Choroid plexus epithelial cell (primary cell): ENCODE data around the gene EPB41L4B.

Source experiments
- DNase-seq: peaks from one replicate; pipeline ENCODE4 v3.0.0-alpha.2; 2010; ENCODE audit warnings: low read depth
- H3K4me3 ChIP-seq: 2 replicates; pipeline ENCODE4 v1.5.1; 2011; ENCODE audit warnings: low read depth, mild to moderate bottlenecking, control low read depth, low read length, moderate library complexity
- CTCF ChIP-seq: conservative IDR thresholded peaks from 2 replicates; pipeline ENCODE4 v1.5.1; 2011; ENCODE audit warnings: low read depth, mild to moderate bottlenecking, control low read depth, inconsistent platforms, low read length, moderate library complexity

EPB41L4B gene

GRCh38 chr9:109315480-109316206, 5.2 kb downstream of the EPB41L4B start:
- TF ChIP-seq CTCF = no peak
- no peak overlapping the region for H3K4me3 ChIP-seq
- no peak for DNase-seq

GRCh38 chr9:109314011-109314531, 6.8 kb downstream of the EPB41L4B start:
- DNase-seq = no peak
- no peak overlapping the region for H3K4me3 ChIP-seq
- TF ChIP-seq CTCF = no peak

GRCh38 chr9:109313351-109313750, 7.5 kb downstream of the EPB41L4B start:
- DNase-seq = no peak
- TF ChIP-seq CTCF = no peak

GRCh38 chr9:109312783-109313182, 8.1 kb downstream of the EPB41L4B start:
- H3K4me3 ChIP-seq = no peak overlapping the region
- TF ChIP-seq CTCF = no peak
- no peak for DNase-seq

More at GRCh38 chr9:109313351-109313750, 7.5 kb downstream of the EPB41L4B start:
- no peak overlapping the region for H3K4me3 ChIP-seq

- no peak overlapping the region for H3K4me3 ChIP-seq
- no peak for TF ChIP-seq CTCF
- DNase-seq = no peak
Observed at GRCh38 chr9:109311731-109312130, 9.1 kb downstream of the EPB41L4B start.

GRCh38 chr9:109311286-109311685, 9.6 kb downstream of the EPB41L4B start:
- no peak overlapping the region for H3K4me3 ChIP-seq
- DNase-seq = peak; percentile 47
- no peak for TF ChIP-seq CTCF

- no peak for TF ChIP-seq CTCF
- no peak overlapping the region for H3K4me3 ChIP-seq
- DNase-seq = no peak
Observed at GRCh38 chr9:109310486-109310901, 10.4 kb downstream of the EPB41L4B start.
